ENCODE results near the gene EZR.

Gene EZR

GRCh38 chr6:158819213-158819976 lies at the start of gene EZR:
Gene EZR (minus strand): TSS chr6:158819368. CDS start chr6:158818093, 1,275 bp downstream.
- peak; percentile 81 to 83 for DNase-seq (ENCODE audit: low read depth in 2 of 2)

- DNase-seq (ENCODE audit: low read depth in 2 of 2): no peak
Observed at GRCh38 chr6:158868122-158868480, 48.9 kb upstream of the EZR start.

GRCh38 chr6:158867381-158868121 lies 48.4 kb upstream of the EZR start:
- no peak for DNase-seq (ENCODE audit: low read depth in 2 of 2)

GRCh38 chr6:158865769-158866168 lies 46.6 kb upstream of the EZR start:
- DNase-seq (ENCODE audit: low read depth in 2 of 2): no peak

GRCh38 chr6:158863646-158864045 lies 44.5 kb upstream of the EZR start:
- no peak for DNase-seq (ENCODE audit: low read depth in 2 of 2)

GRCh38 chr6:158861686-158862381 lies 42.7 kb upstream of the EZR start:
- no peak for DNase-seq (ENCODE audit: low read depth in 2 of 2)

- no peak for DNase-seq (ENCODE audit: low read depth in 2 of 2)
Observed at GRCh38 chr6:158860279-158860865, 41.2 kb upstream of the EZR start.

- no peak for DNase-seq (ENCODE audit: low read depth in 2 of 2)
Observed at GRCh38 chr6:158856261-158856660, 37.1 kb upstream of the EZR start.

- DNase-seq (ENCODE audit: low read depth in 2 of 2): no peak
Observed at GRCh38 chr6:158854214-158855101, 35.3 kb upstream of the EZR start.

GRCh38 chr6:158853880-158854213 lies 34.7 kb upstream of the EZR start:
- no peak for DNase-seq (ENCODE audit: low read depth in 2 of 2)

GRCh38 chr6:158853072-158853879 lies 34.1 kb upstream of the EZR start:
- peak; percentile 70 to 81 for DNase-seq (ENCODE audit: low read depth in 2 of 2)

GRCh38 chr6:158852312-158853071 lies 33.3 kb upstream of the EZR start:
- no peak for DNase-seq (ENCODE audit: low read depth in 2 of 2)

GRCh38 chr6:158850807-158851115 lies 31.6 kb upstream of the EZR start:
- no peak for DNase-seq (ENCODE audit: low read depth in 2 of 2)

GRCh38 chr6:158849899-158850806 lies 31.0 kb upstream of the EZR start:
- DNase-seq (ENCODE audit: low read depth in 2 of 2): peak in 1 of 2 donors; percentile 27

- no peak for DNase-seq (ENCODE audit: low read depth in 2 of 2)
Observed at GRCh38 chr6:158848490-158848895, 29.3 kb upstream of the EZR start.

GRCh38 chr6:158847786-158848185 lies 28.6 kb upstream of the EZR start:
- no peak for DNase-seq (ENCODE audit: low read depth in 2 of 2)

- DNase-seq (ENCODE audit: low read depth in 2 of 2): no peak
Observed at GRCh38 chr6:158847012-158847529, 27.9 kb upstream of the EZR start.

All from stimulated activated CD8-positive, alpha-beta memory T cell treated with anti-CD3 and anti-CD28 coated beads, Interleukin-2, amount 100 ng/mL, for 48 hours (primary cell).